H9 (cell line): ENCODE results near the gene ARHGEF16. TPM values are rescaled to one million over a fixed set of nuclear protein-coding genes. Genes with fewer than 3 reads are reported as not detected.

ENCODE experiments used
- DNase-seq: peaks from one replicate; pipeline ENCODE4 v3.0.0-alpha.2; 2017
- H2AFZ ChIP-seq: one replicate; pipeline ENCODE4 v1.6.1; 2013; ENCODE audit warnings: mild to moderate bottlenecking, low read length, control low read depth, moderate library complexity
- H2AK5ac ChIP-seq: 2 replicates; pipeline ENCODE4 v1.6.1; 2013; ENCODE audit warnings: low read length, control low read depth, mixed read lengths; ENCODE audit not compliant: insufficient read length
- H2BK120ac ChIP-seq: one replicate; pipeline ENCODE4 v1.6.1; 2013; ENCODE audit warnings: low read depth, mild to moderate bottlenecking, low read length, control low read depth, inconsistent platforms; ENCODE audit not compliant: poor library complexity, severe bottlenecking
- H2BK12ac ChIP-seq: 2 replicates; pipeline ENCODE4 v1.6.1; 2013; ENCODE audit warnings: low read length, control low read depth, mixed read lengths, low read depth; ENCODE audit not compliant: insufficient read length
- H2BK15ac ChIP-seq: 2 replicates; pipeline ENCODE4 v1.6.1; 2013; ENCODE audit warnings: low read depth, low read length, control low read depth
- H2BK20ac ChIP-seq: one replicate; pipeline ENCODE4 v1.6.1; 2013; ENCODE audit warnings: low read depth, mild to moderate bottlenecking, low read length, control low read depth, inconsistent platforms; ENCODE audit not compliant: poor library complexity, severe bottlenecking
- H2BK5ac ChIP-seq: 2 replicates; pipeline ENCODE4 v1.6.1; 2013; ENCODE audit warnings: low read length, control low read depth, mixed read lengths; ENCODE audit not compliant: insufficient read length
- H3K14ac ChIP-seq: 2 replicates; pipeline ENCODE4 v1.6.1; 2013; ENCODE audit warnings: low read length, control low read depth; ENCODE audit not compliant: insufficient read depth
- H3K18ac ChIP-seq: 2 replicates; pipeline ENCODE4 v1.6.1; 2013; ENCODE audit warnings: low read depth, mild to moderate bottlenecking, mixed read lengths, low read length, control low read depth; ENCODE audit not compliant: insufficient read length
- H3K23ac ChIP-seq: 2 replicates; pipeline ENCODE4 v1.6.1; 2013; ENCODE audit warnings: low read length, control low read depth, mixed read lengths, low read depth; ENCODE audit not compliant: insufficient read length
- H3K23me2 ChIP-seq: 2 replicates; pipeline ENCODE4 v1.6.1; 2013; ENCODE audit warnings: low read depth, mild to moderate bottlenecking, mixed read lengths, low read length, control low read depth; ENCODE audit not compliant: insufficient read length, poor library complexity, severe bottlenecking
- H3K27ac ChIP-seq: 2 replicates; pipeline ENCODE4 v1.5.1; 2013; ENCODE audit warnings: low read length, control low read depth, mixed read lengths, low read depth; ENCODE audit not compliant: insufficient read length
- H3K27me3 ChIP-seq: 2 replicates; pipeline ENCODE4 v1.6.1; 2013; ENCODE audit warnings: low read length, control low read depth, inconsistent platforms; ENCODE audit not compliant: insufficient read depth
- H3K4ac ChIP-seq: 2 replicates; pipeline ENCODE4 v1.6.1; 2013; ENCODE audit warnings: low read depth, mild to moderate bottlenecking, control low read depth, inconsistent platforms, low read length, moderate library complexity
- H3K4me1 ChIP-seq: 2 replicates; pipeline ENCODE4 v1.6.1; 2013; ENCODE audit warnings: low read length, control low read depth, inconsistent platforms; ENCODE audit not compliant: insufficient read depth
- H3K4me2 ChIP-seq: 2 replicates; pipeline ENCODE4 v1.6.1; 2013; ENCODE audit warnings: low read length, control low read depth, mixed read lengths; ENCODE audit not compliant: insufficient read length, insufficient read depth
- H3K56ac ChIP-seq: 2 replicates; pipeline ENCODE4 v1.6.1; 2013; ENCODE audit warnings: low read depth, mild to moderate bottlenecking, mixed read lengths, low read length, control low read depth; ENCODE audit not compliant: insufficient read length
- H3K79me1 ChIP-seq: 2 replicates; pipeline ENCODE4 v1.6.1; 2013; ENCODE audit warnings: low read depth, mild to moderate bottlenecking, moderate library complexity, low read length, control low read depth, inconsistent platforms; ENCODE audit not compliant: insufficient read depth, poor library complexity, severe bottlenecking
- H3K79me2 ChIP-seq: 2 replicates; pipeline ENCODE4 v1.6.1; 2013; ENCODE audit warnings: low read length, control low read depth, inconsistent platforms; ENCODE audit not compliant: insufficient read depth
- H3K9ac ChIP-seq: 2 replicates; pipeline ENCODE4 v1.6.1; 2013; ENCODE audit warnings: low read length, control low read depth, mixed read lengths; ENCODE audit not compliant: insufficient read length; ENCODE audit errors: extremely low read depth
- H3K9me3 ChIP-seq: one replicate; pipeline ENCODE4 v1.6.1; 2013; ENCODE audit warnings: low read depth, low read length, inconsistent platforms; ENCODE audit not compliant: control insufficient read depth
- H3T11ph ChIP-seq: one replicate; pipeline ENCODE4 v1.6.1; 2013; ENCODE audit warnings: mild to moderate bottlenecking, low read length, control low read depth, inconsistent platforms
- H4K20me1 ChIP-seq: one replicate; pipeline ENCODE4 v1.6.1; 2013; ENCODE audit not compliant: control insufficient read depth, insufficient read length, insufficient read depth
- H4K5ac ChIP-seq: 2 replicates; pipeline ENCODE4 v1.6.1; 2013; ENCODE audit warnings: low read depth, mild to moderate bottlenecking, mixed read lengths, low read length, control low read depth; ENCODE audit not compliant: insufficient read length
- H4K8ac ChIP-seq: replicated peaks from 2 replicates; pipeline ENCODE4 v1.6.1; 2013; ENCODE audit warnings: low read length, control low read depth, mixed read lengths, low read depth; ENCODE audit not compliant: insufficient read length
- H4K91ac ChIP-seq: 2 replicates; pipeline ENCODE4 v1.6.1; 2013; ENCODE audit warnings: low read depth, mild to moderate bottlenecking, moderate library complexity, mixed read lengths, low read length, control low read depth; ENCODE audit not compliant: insufficient read length
- H3K27ac Mint-ChIP-seq, 3 experiments: 2 replicates in 2 of 3; 3 replicates in 1 of 3; pipeline ENCODE4 v1.8.0; 2020 to 2021; ENCODE audit warnings: mixed read lengths in 3 of 3, mild to moderate bottlenecking in 1 of 3, moderate library complexity in 1 of 3
- H3K27me3 Mint-ChIP-seq: 2 replicates; pipeline ENCODE4 v1.8.0; 2021; ENCODE audit warnings: low read depth, mild to moderate bottlenecking, moderate library complexity, mixed read lengths
- H3K36me3 Mint-ChIP-seq, 3 experiments: 2 replicates in 2 of 3; 3 replicates in 1 of 3; pipeline ENCODE4 v1.8.0; 2020 to 2021; ENCODE audit warnings: low read depth in 3 of 3, mixed read lengths in 3 of 3; ENCODE audit not compliant: insufficient read depth in 1 of 3
- H3K4me1 Mint-ChIP-seq, 2 experiments: 2 replicates each; pipeline ENCODE4 v1.8.0; 2020; ENCODE audit warnings: mixed read lengths in 2 of 2
- H3K4me3 Mint-ChIP-seq, 2 experiments: 2 replicates in 1 of 2; 3 replicates in 1 of 2; pipeline ENCODE4 v1.8.0; 2020 to 2021; ENCODE audit warnings: mild to moderate bottlenecking in 2 of 2, mixed read lengths in 2 of 2, moderate library complexity in 1 of 2
- H3K9me3 Mint-ChIP-seq, 2 experiments: 2 replicates in 1 of 2; 3 replicates in 1 of 2; pipeline ENCODE4 v1.8.0; 2020; ENCODE audit warnings: mild to moderate bottlenecking in 2 of 2, mixed read lengths in 2 of 2, moderate library complexity in 1 of 2
- WGBS: extraction: QIAGEN DNeasy Blood & Tissue Kit; methylation state at CpG from one replicate; pipeline ENCODE4 v1.1.7; 2013; ENCODE audit warnings: missing lambda C conversion rate, low lambda C conversion rate, mixed read lengths; ENCODE audit not compliant: insufficient read length; ENCODE audit errors: extremely low coverage; 5-methylcytosine and 5-hydroxymethylcytosine counted together
- total RNA-seq: library from RNA; stranded (reverse); gene quantifications from 2 replicates; pipeline ENCODE4 v1.2.1, GENCODE V29; 2021
- TF ChIP-seq, protein P1 (sequence below): fragments of 200-600 bp; sonication (generic); conservative IDR thresholded peaks from 3 replicates; pipeline ENCODE4 v1.8.0; 2021; ENCODE audit warnings: antibody characterized with exemption, mild to moderate bottlenecking

ARHGEF16 gene
- total RNA-seq, 1 experiment from 2014 or later, result 48.5 TPM

DNA sequence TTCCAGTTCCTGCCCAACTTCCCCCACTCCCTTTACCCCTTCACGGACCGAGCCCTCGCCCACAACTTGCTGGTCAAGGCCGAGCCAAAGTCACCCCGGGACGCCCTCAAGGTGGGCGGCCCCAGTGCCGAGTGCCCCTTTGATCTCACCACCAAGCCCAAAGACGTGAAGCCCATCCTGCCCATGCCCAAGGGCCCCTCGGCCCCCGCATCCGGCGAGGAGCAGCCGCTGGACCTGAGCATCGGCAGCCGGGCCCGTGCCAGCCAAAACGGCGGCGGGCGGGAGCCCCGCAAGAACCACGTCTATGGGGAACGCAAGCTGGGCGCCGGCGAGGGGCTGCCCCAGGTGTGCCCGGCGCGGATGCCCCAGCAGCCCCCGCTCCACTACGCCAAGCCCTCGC, 42.1 kb upstream of the ARHGEF16 start:
- Histone ChIP-seq H2BK12ac (no peak overlapping the region), H3K4me1 (no peaks in the 10 kb centered on the region), H3K4me2 (no peak overlapping the region), H3K4ac (no peak overlapping the region), H4K20me1 (peaks cover 2% of the 10 kb centered on the region), H4K91ac (no peak overlapping the region), H2AK5ac (no peak overlapping the region), H2AFZ (no peak overlapping the region), H3K27ac (no peak overlapping the region), H2BK5ac (no peak overlapping the region), H3K9me3 (peaks cover 6% of the 10 kb centered on the region), H3K23ac (no peak overlapping the region), H4K8ac (no peak overlapping the region), H3T11ph (no peak overlapping the region), H4K5ac (no peak overlapping the region), H3K79me2 (no peaks in the 10 kb centered on the region), H3K14ac (no peak overlapping the region), H3K9ac (no peak overlapping the region), H2BK20ac (no peak overlapping the region), H3K18ac (no peak overlapping the region), H3K79me1 (no peaks in the 10 kb centered on the region), H3K23me2 (no peaks in the 10 kb centered on the region), H2BK15ac (no peak overlapping the region), H3K56ac (no peak overlapping the region), H2BK120ac (no peak overlapping the region), H3K27me3 (no peaks in the 10 kb centered on the region; the same call in 1 of the 2 replicates)
- Mint-ChIP-seq H3K4me1 (no peaks in the 10 kb centered on the region), H3K4me3 (no peak overlapping the region), H3K9me3 (peaks cover 7 to 9% of the 10 kb centered on the region in 2 experiments), H3K27ac (no peak overlapping the region), H3K36me3 (peaks cover 0 to 9% (median 2%) of the 10 kb centered on the region in 3 experiments; a peak in 4 of 7 replicates), H3K27me3 (peaks cover 1% of the 10 kb centered on the region)
- DNase-seq, result no peak
- WGBS, result no CpG with 5 or more reads among the region's 33 CpGs
- TF ChIP-seq, protein P1, sequence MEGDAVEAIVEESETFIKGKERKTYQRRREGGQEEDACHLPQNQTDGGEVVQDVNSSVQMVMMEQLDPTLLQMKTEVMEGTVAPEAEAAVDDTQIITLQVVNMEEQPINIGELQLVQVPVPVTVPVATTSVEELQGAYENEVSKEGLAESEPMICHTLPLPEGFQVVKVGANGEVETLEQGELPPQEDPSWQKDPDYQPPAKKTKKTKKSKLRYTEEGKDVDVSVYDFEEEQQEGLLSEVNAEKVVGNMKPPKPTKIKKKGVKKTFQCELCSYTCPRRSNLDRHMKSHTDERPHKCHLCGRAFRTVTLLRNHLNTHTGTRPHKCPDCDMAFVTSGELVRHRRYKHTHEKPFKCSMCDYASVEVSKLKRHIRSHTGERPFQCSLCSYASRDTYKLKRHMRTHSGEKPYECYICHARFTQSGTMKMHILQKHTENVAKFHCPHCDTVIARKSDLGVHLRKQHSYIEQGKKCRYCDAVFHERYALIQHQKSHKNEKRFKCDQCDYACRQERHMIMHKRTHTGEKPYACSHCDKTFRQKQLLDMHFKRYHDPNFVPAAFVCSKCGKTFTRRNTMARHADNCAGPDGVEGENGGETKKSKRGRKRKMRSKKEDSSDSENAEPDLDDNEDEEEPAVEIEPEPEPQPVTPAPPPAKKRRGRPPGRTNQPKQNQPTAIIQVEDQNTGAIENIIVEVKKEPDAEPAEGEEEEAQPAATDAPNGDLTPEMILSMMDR, result no peak
